ENCODE measurements around the gene MTA1. TPM values are rescaled to one million over a fixed set of nuclear protein-coding genes. Genes with fewer than 3 reads are reported as not detected.

Gene MTA1
- total and polyA plus RNA-seq, 9 donors, result 41.8 to 112 (median 83.1) TPM

DNA sequence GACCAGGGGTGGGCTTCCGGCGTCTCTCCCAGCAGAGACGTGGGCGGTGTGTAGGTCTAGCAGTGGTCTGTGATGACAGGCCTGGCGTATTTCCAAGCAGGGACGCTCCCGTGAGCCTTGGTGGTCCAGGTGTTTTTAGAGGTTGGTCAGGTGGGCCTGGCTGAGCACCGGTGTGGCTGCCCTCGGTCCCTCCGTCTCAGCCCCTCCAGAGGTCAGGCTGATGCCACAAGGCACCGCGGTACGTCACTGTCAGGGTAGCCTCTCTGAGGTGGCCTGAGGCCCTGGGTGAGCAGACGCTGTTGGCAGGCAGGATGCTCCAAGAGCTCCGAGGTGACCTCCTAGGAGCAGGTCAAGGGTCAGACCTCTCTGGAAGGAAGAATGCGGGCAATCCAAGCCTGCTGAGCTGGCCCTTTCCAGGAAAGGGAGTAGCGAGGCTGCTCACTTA, 13.6 kb downstream of the MTA1 start:
- Histone ChIP-seq H3K4me3 (ENCODE audit: low read length) (no peak overlapping the region), H3K4me1 (ENCODE audit: control insufficient read depth, insufficient read depth, low read length) (no peaks in the 10 kb centered on the region), H3K27ac (ENCODE audit: low read length) (no peak overlapping the region), H3K27me3 (ENCODE audit: control insufficient read depth, insufficient read depth, low read length) (no peaks in the 10 kb centered on the region), H3K9me3 (replicated peaks; ENCODE audit: control insufficient read depth, low read depth, low read length) (peaks cover 10% of the 10 kb centered on the region), H3K36me3 (ENCODE audit: control insufficient read depth, insufficient read depth, low read length) (peaks cover 24% of the 10 kb centered on the region)
- WGBS (ENCODE audit: insufficient coverage), result 69% methylated on average over 16 of the region's 17 CpGs
- no peak for DNase-seq

DNA sequence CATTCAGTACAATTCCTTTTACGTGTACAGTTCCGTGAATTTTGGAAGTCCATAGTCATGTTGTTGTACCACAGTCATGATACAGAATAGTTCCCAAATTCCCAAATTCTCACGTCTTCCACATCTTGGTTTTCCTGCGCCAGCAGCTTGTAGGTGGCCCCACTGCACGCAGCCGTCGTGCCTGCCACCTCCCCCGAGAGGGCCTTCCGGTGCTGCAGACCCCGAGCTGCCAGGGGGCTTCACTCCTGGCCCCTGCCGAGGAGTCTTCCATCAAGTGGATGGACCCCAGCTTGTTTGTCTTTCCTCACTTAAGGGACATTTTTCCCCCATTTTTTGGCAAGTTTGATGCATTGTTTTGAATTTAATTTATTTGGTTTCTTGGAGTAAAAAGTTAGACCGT, 16.8 kb downstream of the MTA1 start:
- H3K4me1 ChIP-seq (ENCODE audit: control insufficient read depth, insufficient read depth, low read length), result peaks cover 9% of the 10 kb centered on the region
- 79% methylated on average over 10 of the region's 12 CpGs for WGBS (ENCODE audit: insufficient coverage)
- no peak for DNase-seq
- no peak overlapping the region for H3K27ac ChIP-seq (ENCODE audit: low read length)
- H3K4me3 ChIP-seq (ENCODE audit: low read length), result no peak overlapping the region
- H3K9me3 ChIP-seq (replicated peaks; ENCODE audit: control insufficient read depth, low read depth, low read length), result peaks cover 7% of the 10 kb centered on the region
- H3K27me3 ChIP-seq (ENCODE audit: control insufficient read depth, insufficient read depth, low read length), result no peaks in the 10 kb centered on the region
- peaks cover 45% of the 10 kb centered on the region for H3K36me3 ChIP-seq (ENCODE audit: control insufficient read depth, insufficient read depth, low read length)

DNA sequence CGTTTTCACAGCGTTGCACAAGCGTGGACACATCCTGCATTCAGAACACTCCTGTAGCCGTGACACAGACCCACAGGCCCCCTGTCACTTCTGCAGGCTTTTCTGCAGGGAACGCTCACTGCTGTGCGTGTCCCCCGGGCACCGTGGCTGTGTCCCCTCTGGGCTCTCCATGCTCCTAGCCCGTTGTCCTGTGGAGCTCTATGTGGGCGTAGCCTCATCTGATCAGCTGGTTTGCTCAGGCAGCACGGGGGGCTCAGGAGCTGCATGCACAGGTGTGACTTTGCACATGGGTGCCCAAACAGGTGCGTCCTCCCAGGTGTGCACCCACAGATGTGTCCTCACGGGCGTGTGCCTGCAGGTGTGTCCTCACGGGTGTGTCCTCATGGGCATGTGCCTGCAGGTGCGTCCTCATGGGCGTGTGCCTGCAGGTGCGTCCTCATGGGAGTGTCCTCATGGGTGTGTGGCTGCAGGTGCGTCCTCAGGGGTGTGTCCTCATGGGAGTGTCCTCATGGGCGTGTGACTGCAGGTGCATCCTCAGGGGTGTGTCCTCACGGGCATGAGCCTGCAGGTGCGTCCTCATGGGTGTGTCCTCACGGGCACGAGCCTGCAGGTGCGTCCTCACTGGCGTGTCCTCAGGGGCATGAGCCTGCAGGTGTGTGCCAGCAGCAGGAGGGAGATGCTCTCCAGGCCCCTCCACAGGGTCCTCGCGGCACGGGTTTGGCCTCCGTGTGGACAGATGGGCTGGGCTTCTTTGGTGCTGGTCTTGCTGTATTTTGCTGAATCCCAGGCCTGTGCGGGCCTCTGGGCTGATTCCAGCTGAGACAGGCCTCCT, 17.5 kb downstream of the MTA1 start:
- Histone ChIP-seq H3K4me1 (ENCODE audit: control insufficient read depth, insufficient read depth, low read length) (peaks cover 9% of the 10 kb centered on the region), H3K4me3 (ENCODE audit: low read length) (no peak overlapping the region), H3K27me3 (ENCODE audit: control insufficient read depth, insufficient read depth, low read length) (no peaks in the 10 kb centered on the region), H3K27ac (ENCODE audit: low read length) (no peak overlapping the region), H3K36me3 (ENCODE audit: control insufficient read depth, insufficient read depth, low read length) (peaks cover 42% of the 10 kb centered on the region), H3K9me3 (replicated peaks; ENCODE audit: control insufficient read depth, low read depth, low read length) (peaks cover 5% of the 10 kb centered on the region)
- no peak for DNase-seq
- 89% methylated on average over 29 of the region's 31 CpGs for WGBS (ENCODE audit: insufficient coverage)

DNA sequence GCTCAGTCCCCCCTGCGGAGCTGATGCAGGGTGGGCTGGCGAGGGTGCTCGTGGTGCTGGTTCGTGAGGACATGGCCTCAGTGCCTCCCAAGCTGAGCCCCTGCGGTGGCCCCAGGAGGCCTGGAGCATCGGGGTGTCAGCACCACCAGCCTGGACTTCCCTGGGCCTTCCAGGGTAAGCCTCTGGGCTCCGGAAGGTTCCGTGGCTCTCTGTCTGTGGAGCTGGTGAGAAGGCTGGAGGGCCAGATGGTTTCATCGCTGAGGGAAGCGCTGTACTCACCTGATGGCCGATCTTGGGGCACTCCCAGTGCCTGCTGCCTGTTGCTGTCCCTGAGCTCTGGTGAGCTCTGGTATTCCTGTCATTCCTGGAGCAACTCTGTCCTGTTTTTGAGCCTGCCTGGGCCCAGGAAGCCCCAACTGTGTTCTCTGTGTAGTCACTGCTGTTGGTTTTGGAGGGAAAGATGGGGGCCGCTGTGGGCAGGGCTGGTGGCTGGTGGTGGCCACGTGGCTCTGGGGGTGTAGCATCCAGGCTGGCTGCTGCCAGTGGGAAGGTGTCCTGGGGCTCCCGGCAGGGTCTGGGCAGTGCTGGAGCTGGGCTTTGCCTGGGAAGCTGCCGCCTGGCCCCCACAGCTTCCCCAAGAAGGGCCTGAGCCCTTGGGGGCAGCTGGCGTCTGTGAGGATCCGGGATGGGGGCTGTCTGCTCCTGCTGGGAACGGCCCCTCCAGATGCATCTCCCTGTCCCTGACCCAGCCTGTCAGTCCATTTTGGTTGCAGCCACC, 18.3 kb downstream of the MTA1 start:
- H3K27ac ChIP-seq (ENCODE audit: low read length), result no peak overlapping the region
- no peaks in the 10 kb centered on the region for H3K27me3 ChIP-seq (ENCODE audit: control insufficient read depth, insufficient read depth, low read length)
- H3K4me3 ChIP-seq (ENCODE audit: low read length), result no peak overlapping the region
- peaks cover 50% of the 10 kb centered on the region for H3K36me3 ChIP-seq (ENCODE audit: control insufficient read depth, insufficient read depth, low read length)
- 91% methylated on average over 15 of the region's 18 CpGs for WGBS (ENCODE audit: insufficient coverage)
- H3K4me1 ChIP-seq (ENCODE audit: control insufficient read depth, insufficient read depth, low read length), result peaks cover 9% of the 10 kb centered on the region
- no peak for DNase-seq
- H3K9me3 ChIP-seq (replicated peaks; ENCODE audit: control insufficient read depth, low read depth, low read length), result peaks cover 5% of the 10 kb centered on the region

DNA sequence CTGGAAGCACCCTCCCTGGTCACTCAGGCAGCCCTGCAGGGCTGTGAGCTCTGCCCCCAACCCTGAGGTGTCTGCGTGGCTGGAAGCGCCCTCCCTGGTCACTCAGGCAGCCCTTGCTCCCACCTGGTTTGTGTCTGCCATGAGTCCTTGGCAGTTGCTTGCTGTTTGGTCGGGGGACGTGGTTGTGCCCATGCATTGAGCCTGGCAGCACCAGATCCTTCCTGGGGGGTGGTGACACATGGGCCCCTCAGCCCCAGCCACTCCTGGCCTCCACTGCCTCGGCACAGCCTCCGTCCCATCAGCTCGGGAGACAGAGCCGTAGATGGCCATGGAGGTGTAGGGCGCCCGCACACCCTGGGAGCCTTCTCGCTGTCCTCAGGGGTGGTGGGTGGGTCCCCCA, 19.6 kb downstream of the MTA1 start:
- Histone ChIP-seq H3K36me3 (ENCODE audit: control insufficient read depth, insufficient read depth, low read length) (peaks cover 55% of the 10 kb centered on the region), H3K4me1 (ENCODE audit: control insufficient read depth, insufficient read depth, low read length) (peaks cover 9% of the 10 kb centered on the region), H3K4me3 (ENCODE audit: low read length) (no peak overlapping the region), H3K9me3 (replicated peaks; ENCODE audit: control insufficient read depth, low read depth, low read length) (peaks cover 5% of the 10 kb centered on the region), H3K27me3 (ENCODE audit: control insufficient read depth, insufficient read depth, low read length) (no peaks in the 10 kb centered on the region), H3K27ac (ENCODE audit: low read length) (no peak overlapping the region)
- WGBS (ENCODE audit: insufficient coverage), result 91% methylated on average over 7 of the region's 11 CpGs
- DNase-seq, result no peak

DNA sequence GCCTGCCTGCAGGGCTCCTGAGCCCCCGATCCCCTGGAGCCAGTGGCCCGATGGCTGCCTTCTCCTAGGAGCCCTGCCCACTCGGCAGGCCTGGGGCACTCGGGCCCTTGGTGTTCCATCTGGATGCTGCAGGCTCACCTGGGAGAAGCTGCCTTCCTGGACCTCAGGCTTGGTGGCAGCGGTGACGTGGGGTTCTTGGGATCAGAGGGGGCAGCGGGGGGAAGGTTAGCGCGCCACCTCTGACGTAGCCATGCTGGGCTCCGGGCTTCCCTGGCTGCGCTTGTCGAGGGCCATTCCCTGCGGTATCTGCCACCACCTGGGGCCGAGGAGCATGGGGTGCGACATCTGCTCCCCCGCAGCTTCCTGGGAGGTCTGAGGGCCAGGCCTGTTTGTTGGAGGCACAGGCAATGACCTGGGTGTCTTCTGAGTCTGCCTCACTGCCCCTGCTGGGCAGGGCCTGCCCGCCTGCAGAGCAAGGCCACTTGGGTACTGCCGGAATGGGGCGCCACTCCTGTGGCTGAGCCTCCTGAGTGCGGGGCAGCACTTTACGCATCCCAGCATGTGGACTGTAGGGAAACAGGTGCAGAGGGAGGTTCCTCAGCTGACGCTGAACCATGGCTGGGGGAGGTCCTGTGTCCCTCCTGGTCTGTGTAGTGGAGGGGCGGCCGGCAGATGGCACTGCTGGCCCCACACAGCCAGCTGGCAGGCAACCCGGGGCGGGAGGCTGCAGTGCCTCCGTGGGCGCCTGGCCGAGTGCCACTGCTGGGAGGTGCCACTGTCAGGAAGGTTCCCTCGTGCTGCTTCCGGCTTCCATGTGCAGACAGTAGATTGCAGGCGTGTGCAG, 20.3 kb downstream of the MTA1 start:
- H3K4me1 ChIP-seq (ENCODE audit: control insufficient read depth, insufficient read depth, low read length), result peaks cover 9% of the 10 kb centered on the region
- H3K4me3 ChIP-seq (ENCODE audit: low read length), result no peak overlapping the region
- H3K36me3 ChIP-seq (ENCODE audit: control insufficient read depth, insufficient read depth, low read length), result peaks cover 55% of the 10 kb centered on the region
- H3K27me3 ChIP-seq (ENCODE audit: control insufficient read depth, insufficient read depth, low read length), result no peaks in the 10 kb centered on the region
- 79% methylated on average over 30 of the region's 33 CpGs for WGBS (ENCODE audit: insufficient coverage)
- no peak for DNase-seq
- peaks cover 5% of the 10 kb centered on the region for H3K9me3 ChIP-seq (replicated peaks; ENCODE audit: control insufficient read depth, low read depth, low read length)
- H3K27ac ChIP-seq (ENCODE audit: low read length), result no peak overlapping the region

DNA sequence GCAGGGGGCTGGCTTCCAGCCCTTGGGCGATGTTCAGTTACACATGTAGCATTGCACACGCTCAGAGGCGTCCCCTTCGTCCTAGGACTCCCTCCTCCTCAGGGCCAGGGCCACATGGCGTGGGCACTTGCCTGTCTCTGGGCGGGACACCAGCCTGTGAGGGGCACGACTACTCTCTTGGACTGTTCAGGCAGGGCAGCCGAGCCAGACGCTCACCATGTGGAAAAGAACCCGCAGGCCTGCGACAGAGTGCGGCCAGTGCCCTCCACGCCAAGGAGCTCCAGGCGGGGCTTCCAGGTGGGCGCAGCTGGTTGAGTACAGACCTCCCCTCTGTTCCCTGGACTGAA, 20.9 kb downstream of the MTA1 start:
- no peak for DNase-seq
- H3K4me1 ChIP-seq (ENCODE audit: control insufficient read depth, insufficient read depth, low read length), result peaks cover 9% of the 10 kb centered on the region
- no peak overlapping the region for H3K27ac ChIP-seq (ENCODE audit: low read length)
- no peak overlapping the region for H3K4me3 ChIP-seq (ENCODE audit: low read length)
- H3K36me3 ChIP-seq (ENCODE audit: control insufficient read depth, insufficient read depth, low read length), result peaks cover 56% of the 10 kb centered on the region
- 90% methylated on average over 15 of the region's 15 CpGs for WGBS (ENCODE audit: insufficient coverage)
- no peaks in the 10 kb centered on the region for H3K27me3 ChIP-seq (ENCODE audit: control insufficient read depth, insufficient read depth, low read length)
- peaks cover 3% of the 10 kb centered on the region for H3K9me3 ChIP-seq (replicated peaks; ENCODE audit: control insufficient read depth, low read depth, low read length)

DNA sequence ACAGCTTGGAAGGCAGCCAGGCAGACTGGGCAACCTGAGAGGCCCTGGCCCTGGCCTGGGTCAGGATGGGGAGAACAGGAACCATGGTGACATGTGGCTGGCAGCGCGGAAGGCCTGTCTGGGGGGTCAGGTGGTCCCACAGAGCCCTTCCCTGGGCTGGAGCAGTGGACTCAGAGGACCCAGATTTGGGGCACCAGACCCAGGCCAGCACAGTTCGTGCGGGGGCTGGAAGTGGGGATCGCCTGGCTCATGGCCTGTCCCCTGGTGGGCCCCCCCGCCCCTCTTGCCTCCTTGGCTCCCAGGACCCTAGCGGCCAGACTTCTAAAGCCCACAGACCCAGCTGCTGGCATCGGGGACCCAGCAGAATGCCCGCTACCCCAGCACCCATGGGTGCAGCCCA, 21.4 kb downstream of the MTA1 start:
- Histone ChIP-seq H3K36me3 (ENCODE audit: control insufficient read depth, insufficient read depth, low read length) (peaks cover 61% of the 10 kb centered on the region), H3K27me3 (ENCODE audit: control insufficient read depth, insufficient read depth, low read length) (no peaks in the 10 kb centered on the region), H3K27ac (ENCODE audit: low read length) (no peak overlapping the region), H3K4me3 (ENCODE audit: low read length) (no peak overlapping the region), H3K4me1 (ENCODE audit: control insufficient read depth, insufficient read depth, low read length) (peaks cover 9% of the 10 kb centered on the region), H3K9me3 (replicated peaks; ENCODE audit: control insufficient read depth, low read depth, low read length) (no peaks in the 10 kb centered on the region)
- no peak for DNase-seq
- 89% methylated on average over 9 of the region's 9 CpGs for WGBS (ENCODE audit: insufficient coverage)

DNA sequence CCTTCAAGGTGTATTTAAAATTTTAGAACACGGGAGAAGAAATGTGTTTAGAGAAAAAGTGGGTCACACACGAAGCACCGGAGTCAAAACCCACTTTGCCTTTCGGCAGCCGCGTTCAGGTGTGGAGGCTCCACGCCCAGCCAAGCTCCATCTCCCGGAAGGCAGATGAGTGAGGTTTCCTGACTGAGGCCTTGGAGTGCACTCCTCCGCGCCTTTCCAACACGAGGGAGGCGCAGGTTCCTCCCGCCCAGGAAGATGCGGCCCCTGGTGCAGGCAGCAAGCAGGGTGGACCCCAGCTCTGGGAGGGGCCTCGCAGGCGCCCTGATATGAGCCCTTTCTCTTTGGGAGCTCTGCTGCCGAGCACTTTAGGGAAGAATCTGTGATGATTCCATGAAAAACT, 22.5 kb downstream of the MTA1 start:
- peaks cover 67% of the 10 kb centered on the region for H3K36me3 ChIP-seq (ENCODE audit: control insufficient read depth, insufficient read depth, low read length)
- no peak for DNase-seq
- 78% methylated on average over 16 of the region's 17 CpGs for WGBS (ENCODE audit: insufficient coverage)
- no peaks in the 10 kb centered on the region for H3K9me3 ChIP-seq (replicated peaks; ENCODE audit: control insufficient read depth, low read depth, low read length)
- H3K27ac ChIP-seq (ENCODE audit: low read length), result no peak overlapping the region
- H3K4me3 ChIP-seq (ENCODE audit: low read length), result no peak overlapping the region
- no peaks in the 10 kb centered on the region for H3K27me3 ChIP-seq (ENCODE audit: control insufficient read depth, insufficient read depth, low read length)
- peaks cover 20% of the 10 kb centered on the region for H3K4me1 ChIP-seq (ENCODE audit: control insufficient read depth, insufficient read depth, low read length)

DNA sequence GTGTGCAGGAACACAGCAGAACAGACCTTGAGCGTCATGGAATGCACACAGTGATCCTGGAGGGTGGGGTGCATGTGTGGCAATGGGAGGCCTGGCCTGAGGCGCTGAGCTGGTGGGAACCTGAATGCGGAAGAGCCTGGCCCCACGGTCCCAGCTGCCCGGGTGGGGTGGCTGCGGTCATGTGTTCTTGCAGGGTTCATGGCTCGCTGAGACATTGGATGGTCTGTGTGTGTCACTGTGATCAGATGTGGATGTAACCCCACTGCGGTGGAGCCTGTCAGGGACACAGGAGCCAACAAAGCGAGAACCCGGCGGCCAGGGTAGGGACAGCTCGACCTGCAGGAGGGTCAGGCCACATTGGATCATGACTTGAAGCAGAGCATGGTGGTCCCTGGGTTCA, 23.2 kb downstream of the MTA1 start:
- DNase-seq, result no peak
- Histone ChIP-seq H3K27ac (ENCODE audit: low read length) (no peak overlapping the region), H3K9me3 (replicated peaks; ENCODE audit: control insufficient read depth, low read depth, low read length) (no peaks in the 10 kb centered on the region), H3K27me3 (ENCODE audit: control insufficient read depth, insufficient read depth, low read length) (no peaks in the 10 kb centered on the region), H3K4me1 (ENCODE audit: control insufficient read depth, insufficient read depth, low read length) (peaks cover 27% of the 10 kb centered on the region), H3K4me3 (ENCODE audit: low read length) (no peak overlapping the region), H3K36me3 (ENCODE audit: control insufficient read depth, insufficient read depth, low read length) (peaks cover 63% of the 10 kb centered on the region)
- 86% methylated on average over 12 of the region's 12 CpGs for WGBS (ENCODE audit: insufficient coverage)
